Panc1 (cell line): Measurements from ENCODE around the gene ACSM4. TPM values are rescaled to one million over a fixed set of nuclear protein-coding genes. Genes with fewer than 3 reads are reported as not detected.

Experiments
- ATAC-seq: fragments of 200-7000 bp; cut with Tn5 transposase; 2 replicates; pipeline ENCODE4 v1.9.1; 2020; ENCODE audit warnings: mild to moderate bottlenecking, moderate library complexity
- Bru-seq: library from RNA; stranded (reverse); fragments of 400-500 nt; gene quantifications from one replicate; lab custom pipeline; 2021; lab: Mats Ljungman, UMichigan
- BruChase-seq, 2 experiments: library from RNA; stranded (reverse); fragments of 400-500 nt; gene quantifications; one replicate each; lab custom pipeline; 2021; lab: Mats Ljungman, UMichigan
- BruUV-seq: library from RNA; stranded (reverse); fragments of 400-500 nt; replicated peaks from 2 replicates; lab custom pipeline; 2021; lab: Mats Ljungman, UMichigan
- CTCF ChIA-PET: fragments of 300-600 bp; sonication (Branson Sonifier 250); formaldehyde crosslinking; loops from one replicate; lab custom pipeline; 2022; ENCODE audit warnings: antibody characterized with exemption; lab: Charles Lee
- POLR2A ChIA-PET: fragments of 300-600 bp; sonication (Branson Sonifier 250); formaldehyde crosslinking; loops from one replicate; lab custom pipeline; 2022; ENCODE audit warnings: antibody characterized with exemption; lab: Charles Lee
- DNase-seq: peaks from one replicate; pipeline ENCODE4 v3.0.0-alpha.2; 2010; ENCODE audit warnings: low read depth, low spot score
- H3K27ac ChIP-seq: 2 replicates; pipeline ENCODE4 v1.5.1; 2011; ENCODE audit warnings: mild to moderate bottlenecking, low read length, inconsistent platforms
- H3K27me3 ChIP-seq: fragments of 200-500 bp; sonication (Bioruptor generic); 2 replicates; pipeline ENCODE4 v1.6.0; 2014; ENCODE audit warnings: low read length, inconsistent platforms; ENCODE audit not compliant: control insufficient read depth, insufficient read depth
- H3K36me3 ChIP-seq: fragments of 200-500 bp; sonication (Bioruptor generic); 2 replicates; pipeline ENCODE4 v1.5.1; 2014; ENCODE audit warnings: inconsistent platforms, mild to moderate bottlenecking, low read length, moderate library complexity; ENCODE audit not compliant: control insufficient read depth, insufficient read depth
- H3K4me1 ChIP-seq: 2 replicates; pipeline ENCODE4 v1.5.1; 2011; ENCODE audit warnings: inconsistent platforms, mild to moderate bottlenecking, low read length, moderate library complexity; ENCODE audit not compliant: control insufficient read depth, insufficient read depth
- H3K4me3 ChIP-seq, 2 experiments: 2 replicates each; pipeline ENCODE4 v1.5.1; 2011 to 2012; ENCODE audit warnings: low read depth in 2 of 2, low read length in 2 of 2, mild to moderate bottlenecking in 2 of 2, inconsistent platforms in 1 of 2, moderate library complexity in 1 of 2
- H3K9me3 ChIP-seq: fragments of 200-500 bp; sonication (Bioruptor generic); 2 replicates; pipeline ENCODE4 v1.5.1; 2014; ENCODE audit warnings: low read depth, mild to moderate bottlenecking, inconsistent platforms, low read length, moderate library complexity; ENCODE audit not compliant: control insufficient read depth, insufficient read depth
- CTCF ChIP-seq: fragments of 450-650 bp; IDR thresholded peaks from 2 replicates; pipeline ENCODE4 v1.5.1; 2017; ENCODE audit warnings: mild to moderate bottlenecking
- POLR2AphosphoS5 ChIP-seq: IDR thresholded peaks from 2 replicates; pipeline ENCODE4 v1.6.1; 2012; ENCODE audit warnings: mild to moderate bottlenecking, low read depth, low read length, moderate library complexity
- REST ChIP-seq, 2 experiments: IDR thresholded peaks; 2 replicates each; pipeline ENCODE4 v1.6.1; 2011 to 2012; ENCODE audit warnings: low read depth in 2 of 2, control low read depth in 1 of 2, low read length in 1 of 2, mild to moderate bottlenecking in 1 of 2, moderate library complexity in 1 of 2; ENCODE audit not compliant: insufficient read depth in 1 of 2
- SIN3A ChIP-seq: IDR thresholded peaks from 2 replicates; pipeline ENCODE4 v1.6.1; 2012; ENCODE audit warnings: low read depth, mild to moderate bottlenecking, low read length, moderate library complexity, borderline replicate concordance; ENCODE audit not compliant: insufficient read depth
- TCF7L2 ChIP-seq: IDR thresholded peaks from 2 replicates; pipeline ENCODE4 v1.6.1; 2011; ENCODE audit warnings: mild to moderate bottlenecking, low read depth, low read length, inconsistent platforms
- in situ Hi-C: cut with HindIII; loops from 2 replicates; pipeline ENCODE4 v1.10.0; 2016; ENCODE audit warnings: low sequenced_read_pairs, low pct_unique_long_range_greater_than_20kb
- intact Hi-C: fragments of 100-400 bp; cut with micrococcal nuclease; formaldehyde crosslinking; loops from one replicate; pipeline ENCODE4 v1.10.0; 2022; ENCODE audit not compliant: unreplicated experiment
- long read RNA-seq: library from polyadenylated mRNA; unstranded; transcript quantifications from one replicate; pipeline ENCODE4 v2.0.0, GENCODE V29; 2021; ENCODE audit not compliant: unreplicated experiment
- polyA plus RNA-seq: library from polyadenylated mRNA; unstranded; fragments of >200 nt; gene quantifications from one replicate; pipeline ENCODE4 v1.2.1, GENCODE V29; 2012; ENCODE audit warnings: missing spikeins; ENCODE audit not compliant: insufficient read length
- total RNA-seq: library from RNA; stranded (reverse); gene quantifications from one replicate; pipeline ENCODE4 v1.2.1, GENCODE V29; 2021; ENCODE audit not compliant: unreplicated experiment

Gene ACSM4
- not detected for total RNA-seq
- polyA plus RNA-seq: not detected
- not detected for Bru-seq, nascent RNA
- not detected for BruChase-seq, experiment 1, labeled RNA remaining after a 2-hour chase
- BruChase-seq, experiment 2, labeled RNA remaining after a 6-hour chase: not detected
- long read RNA-seq: 0 reads

GRCh38 chr12:7303772-7304171 lies at the start of gene ACSM4:
TSS of gene ACSM4 (plus strand) at chr12:7304072. CDS start at chr12:7304332, 260 bp downstream.
- Histone ChIP-seq H3K27me3 (no peaks in the 10 kb centered on the region; the same call in 1 of the 2 replicates), H3K9me3 (no peaks in the 10 kb centered on the region), H3K4me3 (no peak within 1 kb of the TSS), H3K4me1 (no peaks in the 10 kb centered on the region), H3K36me3 (no peaks in the 10 kb centered on the region), H3K27ac (no peak within 1 kb of the TSS)
- ChIA-PET POLR2A (no interaction called here), CTCF (no interaction called here)
- ATAC-seq: no peak
- no peak for DNase-seq
- TF ChIP-seq POLR2AphosphoS5 (no peak), REST (IDR thresholded peaks at IDR 0.05; ENCODE audit: insufficient read depth in 1 of 2, low read depth in 2 of 2, low read length in 1 of 2) (no peak), CTCF (no peak)
- intact Hi-C loops: no loop called here
- in situ Hi-C loops: no loop called here
- BruUV-seq: no TSS peak

GRCh38 chr12:7259060-7259459 lies 44.8 kb upstream of the ACSM4 start:
- BruUV-seq: no TSS peak
- POLR2A ChIA-PET: no interaction called here

More at GRCh38 chr12:7259060-7259459, 44.8 kb upstream of the ACSM4 start:
- H3K4me3 ChIP-seq: no peak overlapping the region
- DNase-seq: no peak
- H3K36me3 ChIP-seq: no peaks in the 10 kb centered on the region
- no peaks in the 10 kb centered on the region for H3K27me3 ChIP-seq
- no peak for TF ChIP-seq REST (IDR thresholded peaks at IDR 0.05; ENCODE audit: insufficient read depth in 1 of 2, low read depth in 2 of 2, low read length in 1 of 2)
- TF ChIP-seq SIN3A: no peak
- TF ChIP-seq TCF7L2: no peak
- TF ChIP-seq POLR2AphosphoS5: no peak
- no peak for TF ChIP-seq CTCF
- no peak for ATAC-seq
- no peak overlapping the region for H3K27ac ChIP-seq
- CTCF ChIA-PET: interaction anchor here (0.7 kb wide), 1 partner anchor 100 kb away, joined by 4 read pairs; no protein-coding TSS in a partner anchor
- H3K9me3 ChIP-seq: no peaks in the 10 kb centered on the region
- intact Hi-C loops: no loop called here
- in situ Hi-C loops: no loop called here
- H3K4me1 ChIP-seq: no peaks in the 10 kb centered on the region
